NCI-H524 treated with DMSO at 0.1 percent for 48 hours (cell line): ENCODE measurements around the gene GSE1.

Source experiments
- DNase-seq: peaks from one replicate; lab custom pipeline; 2025; lab: John Stamatoyannopoulos, UW

The GSE1 gene

GRCh38 chr16:85612801-85613603 is at the start of gene GSE1:
Gene GSE1 (plus strand): TSS chr16:85613322. CDS start chr16:85613392, 70 bp downstream.
- peak; percentile 91 for DNase-seq

GRCh38 chr16:85563515-85564276 is 49.4 kb upstream of the GSE1 start:
- DNase-seq = no peak

GRCh38 chr16:85564277-85565051 is 48.7 kb upstream of the GSE1 start:
- no peak for DNase-seq

GRCh38 chr16:85565340-85565739 is 47.8 kb upstream of the GSE1 start:
- DNase-seq = no peak

- DNase-seq = no peak
Observed at GRCh38 chr16:85565801-85566526, 47.2 kb upstream of the GSE1 start.

- no peak for DNase-seq
Observed at GRCh38 chr16:85566561-85567100, 46.5 kb upstream of the GSE1 start.

GRCh38 chr16:85567101-85567866 is 45.8 kb upstream of the GSE1 start:
- no peak for DNase-seq

- DNase-seq = no peak
Observed at GRCh38 chr16:85567935-85568334, 45.2 kb upstream of the GSE1 start.

GRCh38 chr16:85568519-85568918 is 44.6 kb upstream of the GSE1 start:
- DNase-seq = no peak

- no peak for DNase-seq
Observed at GRCh38 chr16:85569039-85569614, 44.0 kb upstream of the GSE1 start.

GRCh38 chr16:85569615-85570212 is 43.4 kb upstream of the GSE1 start:
- DNase-seq = no peak

GRCh38 chr16:85570213-85570734 is 42.8 kb upstream of the GSE1 start:
- no peak for DNase-seq

GRCh38 chr16:85570735-85571562 is 42.2 kb upstream of the GSE1 start:
- no peak for DNase-seq

GRCh38 chr16:85571563-85571812 is 41.6 kb upstream of the GSE1 start:
- no peak for DNase-seq

- DNase-seq = no peak
Observed at GRCh38 chr16:85571813-85572619, 41.1 kb upstream of the GSE1 start.

- DNase-seq = no peak
Observed at GRCh38 chr16:85573045-85573695, 40.0 kb upstream of the GSE1 start.

- DNase-seq = no peak
Observed at GRCh38 chr16:85573696-85574641, 39.2 kb upstream of the GSE1 start.
